ENCODE data around the gene FXYD5. TPM values are rescaled to one million over a fixed set of nuclear protein-coding genes. Genes with fewer than 3 reads are reported as not detected.
A peak's percentile ranks its signal among the peaks of the same experiment; 100 is the strongest.
"Not testable (repeated sequence)": the region's sequence is repeated elsewhere in the genome, so short reads cannot be mapped to it uniquely, and the experiment has no call there.

Gene FXYD5
- total RNA-seq, 1 donor from 2014 or later, result 92.9 TPM

DNA sequence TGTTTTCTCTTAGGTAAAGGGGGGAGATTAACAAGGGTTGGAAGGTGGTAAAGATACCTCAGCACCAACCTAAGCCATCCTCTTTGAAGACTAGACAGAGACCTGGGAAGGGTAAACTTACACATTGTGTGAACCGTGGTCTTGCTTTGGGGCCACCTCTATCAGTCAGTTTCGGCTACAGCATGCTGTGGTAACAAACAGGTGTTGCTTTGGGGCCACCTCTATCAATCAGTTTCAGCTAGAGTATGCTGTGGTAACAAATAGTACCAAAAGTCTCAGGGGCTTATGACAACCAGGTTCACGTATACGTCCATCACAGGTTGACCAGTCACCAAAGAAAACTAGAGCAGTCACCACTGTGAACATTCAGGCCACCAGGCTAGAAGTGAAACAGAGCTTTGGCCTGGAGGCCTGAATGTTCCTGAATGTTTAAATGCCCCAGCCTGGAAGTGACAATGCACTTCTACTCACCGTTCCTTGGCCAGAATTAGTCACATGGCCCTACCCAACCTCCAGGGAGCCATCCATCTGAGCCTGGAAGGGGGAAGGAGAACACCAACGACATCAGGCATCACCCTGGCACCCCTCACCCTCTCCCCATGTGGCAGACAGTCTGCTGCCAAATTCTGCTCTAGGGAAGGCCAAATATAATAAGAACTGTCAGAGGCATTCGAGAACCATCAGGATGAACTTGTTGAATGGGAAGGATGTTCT, 7.6 kb upstream of the FXYD5 start:
- DNase-seq (ENCODE audit: low spot score) (no peak), ATAC-seq (no peak)
- intact Hi-C loops (cut with DNase I), result loop anchor here (10.0 kb wide), 1 partner anchor 568 kb away; the partner anchor contains the start of gene KMT2B

DNA sequence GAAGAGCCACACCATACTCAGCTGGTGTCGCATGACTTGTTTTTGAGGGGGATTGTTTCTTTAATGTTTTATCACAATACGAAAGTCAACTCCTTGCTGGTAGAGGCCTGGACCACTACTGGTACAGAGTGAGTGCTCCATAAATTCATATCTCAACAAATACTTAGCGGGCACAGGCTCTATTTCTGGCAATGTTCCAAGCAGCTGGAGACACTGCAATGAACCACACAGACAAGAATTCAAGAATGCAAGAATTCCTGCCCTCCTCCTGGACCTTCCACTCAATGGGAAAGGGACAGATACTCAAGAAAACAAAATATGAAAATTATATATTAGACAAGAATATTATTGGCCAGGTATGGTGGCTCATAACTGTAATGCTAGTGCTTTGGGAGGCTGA, 5.1 kb upstream of the FXYD5 start:
- no peak for DNase-seq (ENCODE audit: low spot score)
- intact Hi-C loops (cut with DNase I), result loop anchor here (10.0 kb wide), 1 partner anchor 565 kb away; the partner anchor contains the start of gene KMT2B
- ATAC-seq, result no peak

- DNase-seq (ENCODE audit: low spot score), result no peak
- intact Hi-C loops (cut with DNase I), result no loop called here
- ATAC-seq, result no peak
These were observed 4.1 kb upstream of the FXYD5 start for GRCh38 chr19:35150445-35150844.

DNA sequence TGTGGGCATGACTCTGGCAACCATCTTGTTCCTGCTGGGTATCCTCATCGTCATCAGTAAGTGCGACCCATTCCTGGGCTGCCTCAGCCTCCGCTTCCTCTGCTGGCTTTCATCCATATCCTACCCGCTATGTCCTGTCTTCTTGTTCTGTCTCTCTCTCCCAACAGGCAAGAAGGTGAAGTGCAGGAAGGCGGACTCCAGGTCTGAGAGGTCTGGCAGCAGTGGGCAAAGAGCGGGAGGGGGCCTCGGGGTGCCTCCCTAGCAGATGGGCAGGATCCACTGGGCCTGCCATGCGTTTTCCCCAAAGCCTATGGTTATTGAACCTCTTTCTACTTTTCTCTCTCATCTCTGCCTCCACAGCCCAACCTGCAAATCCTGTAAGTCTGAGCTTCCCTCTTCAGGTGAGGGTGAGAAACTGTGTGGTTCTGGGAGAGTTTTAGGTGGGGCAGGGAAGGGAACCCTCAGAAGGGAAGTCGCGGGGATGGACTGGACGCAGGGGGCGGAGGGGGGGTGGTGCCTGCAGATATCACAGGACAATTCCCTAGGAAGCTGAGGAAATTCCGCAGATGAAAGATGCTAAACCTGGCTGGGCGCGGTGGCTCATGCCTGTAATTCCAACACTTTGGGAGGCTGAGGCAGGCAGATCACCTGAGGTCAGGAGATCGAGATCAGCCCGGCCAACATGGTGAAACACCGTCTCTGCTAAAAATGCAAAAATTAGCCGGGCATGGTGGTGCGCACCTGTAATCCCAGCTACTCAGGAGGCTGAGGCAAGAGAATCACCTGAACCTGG, 3.1 kb upstream of the FXYD5 start:
- intact Hi-C loops (cut with DNase I), result no loop called here
- DNase-seq (ENCODE audit: low spot score) (no peak), ATAC-seq (no peak)

- intact Hi-C loops (cut with DNase I); DNase-seq (ENCODE audit: low spot score); ATAC-seq: not testable (repeated sequence)
These were observed 1.4 kb upstream of the FXYD5 start for GRCh38 chr19:35153129-35153522.

- DNase-seq (ENCODE audit: low spot score) (no peak), ATAC-seq (peak; percentile 29)
- intact Hi-C loops (cut with DNase I), result no loop called here
These were observed 622 bp upstream of the FXYD5 start for GRCh38 chr19:35153701-35154524.

GRCh38 chr19:35155441-35155840, 906 bp downstream of the FXYD5 start:
- DNase-seq (ENCODE audit: low spot score), result no peak
- peak; percentile 27 for ATAC-seq
- intact Hi-C loops (cut with DNase I), result no loop called here

GRCh38 chr19:35155981-35156672, 1.6 kb downstream of the FXYD5 start:
- intact Hi-C loops (cut with DNase I), result no loop called here
- no peak for ATAC-seq

DNA sequence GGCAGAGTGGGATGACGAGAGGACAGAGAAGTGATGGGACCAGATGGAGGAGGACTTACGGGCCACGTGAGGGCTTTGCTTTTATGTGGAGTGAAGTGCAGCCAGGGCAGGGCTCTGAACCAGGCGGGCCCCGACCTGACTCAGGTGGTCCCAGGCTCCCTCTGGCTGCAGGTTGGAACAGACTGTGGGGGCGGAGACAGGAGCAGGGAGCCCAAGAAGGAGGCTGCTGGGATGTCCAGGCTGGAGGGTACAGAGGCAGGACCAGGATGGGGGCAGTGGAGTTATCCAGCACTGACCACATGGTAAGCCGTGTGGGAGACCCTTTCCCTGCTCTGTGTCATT, 2.1 kb downstream of the FXYD5 start:
- ATAC-seq (no peak), DNase-seq (ENCODE audit: low spot score) (no peak)
- intact Hi-C loops (cut with DNase I), result no loop called here

More at GRCh38 chr19:35155981-35156672, 1.6 kb downstream of the FXYD5 start:
- no peak for DNase-seq (ENCODE audit: low spot score)

- ATAC-seq (no peak), DNase-seq (ENCODE audit: low spot score) (no peak)
- intact Hi-C loops (cut with DNase I), result no loop called here
These were observed 2.9 kb downstream of the FXYD5 start for GRCh38 chr19:35157431-35157830.

DNA sequence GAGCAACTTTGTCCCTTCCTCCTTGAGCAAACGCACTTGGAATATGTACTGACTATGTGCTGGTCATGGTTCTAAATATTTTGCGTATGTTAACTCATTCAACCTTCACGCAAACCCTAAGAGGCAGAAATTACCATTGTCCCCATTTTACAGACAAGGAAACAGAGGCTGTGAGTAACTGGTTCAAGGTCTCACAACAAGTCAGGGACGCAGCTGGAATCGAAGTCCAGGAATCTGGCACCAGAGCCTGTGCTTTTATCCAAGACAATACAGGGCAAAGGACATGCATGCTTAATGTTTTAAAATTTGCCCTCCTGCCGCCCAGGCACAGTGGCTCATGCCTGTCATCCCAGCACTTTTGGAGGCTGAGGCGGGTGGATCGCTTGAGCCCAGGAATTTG, 5.1 kb downstream of the FXYD5 start:
- no peak for DNase-seq (ENCODE audit: low spot score)
- no peak for ATAC-seq
- intact Hi-C loops (cut with DNase I), result no loop called here

DNA sequence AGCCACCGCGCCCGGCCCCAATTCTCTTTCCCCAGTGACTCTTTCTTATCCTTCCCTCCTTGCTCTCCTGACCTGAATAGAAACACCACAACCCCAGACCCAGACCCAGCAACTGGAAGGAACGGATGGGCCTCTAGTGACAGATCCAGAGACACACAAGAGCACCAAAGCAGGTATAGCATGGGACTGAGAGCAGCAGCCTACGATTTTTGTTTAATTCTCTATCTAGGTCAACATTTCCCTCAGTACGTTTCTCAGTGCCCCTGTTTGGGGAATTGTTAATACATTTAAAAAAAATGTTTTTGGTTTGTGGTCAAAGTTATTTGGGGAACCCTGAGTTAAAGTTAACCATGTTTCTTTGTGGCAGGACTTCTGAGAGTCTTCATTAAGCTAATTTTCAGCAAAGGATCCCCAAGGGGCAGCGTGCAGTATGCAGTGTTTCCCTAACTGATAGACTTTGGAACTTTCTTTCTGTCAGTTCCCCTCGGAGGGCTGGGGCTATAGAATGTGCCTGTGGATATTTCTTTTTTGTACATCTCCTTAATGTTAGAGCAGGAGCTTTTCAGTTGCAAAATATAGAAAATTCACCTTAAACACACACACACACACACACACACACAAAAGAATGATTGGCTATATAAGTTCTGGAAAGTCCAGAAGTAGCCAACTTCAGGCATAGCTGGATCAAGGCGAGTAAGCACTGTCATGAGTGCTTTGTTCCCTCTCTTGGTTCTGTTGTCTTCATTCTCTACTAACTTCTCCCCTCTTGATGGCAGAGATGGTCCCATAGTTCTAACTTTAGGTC, 6.3 kb downstream of the FXYD5 start:
- no peak for DNase-seq (ENCODE audit: low spot score)
- no peak for ATAC-seq
- intact Hi-C loops (cut with DNase I), result no loop called here

- ATAC-seq (no peak), DNase-seq (ENCODE audit: low spot score) (no peak)
- intact Hi-C loops (cut with DNase I), result no loop called here
These were observed 6.9 kb downstream of the FXYD5 start for GRCh38 chr19:35161434-35161743.

DNA sequence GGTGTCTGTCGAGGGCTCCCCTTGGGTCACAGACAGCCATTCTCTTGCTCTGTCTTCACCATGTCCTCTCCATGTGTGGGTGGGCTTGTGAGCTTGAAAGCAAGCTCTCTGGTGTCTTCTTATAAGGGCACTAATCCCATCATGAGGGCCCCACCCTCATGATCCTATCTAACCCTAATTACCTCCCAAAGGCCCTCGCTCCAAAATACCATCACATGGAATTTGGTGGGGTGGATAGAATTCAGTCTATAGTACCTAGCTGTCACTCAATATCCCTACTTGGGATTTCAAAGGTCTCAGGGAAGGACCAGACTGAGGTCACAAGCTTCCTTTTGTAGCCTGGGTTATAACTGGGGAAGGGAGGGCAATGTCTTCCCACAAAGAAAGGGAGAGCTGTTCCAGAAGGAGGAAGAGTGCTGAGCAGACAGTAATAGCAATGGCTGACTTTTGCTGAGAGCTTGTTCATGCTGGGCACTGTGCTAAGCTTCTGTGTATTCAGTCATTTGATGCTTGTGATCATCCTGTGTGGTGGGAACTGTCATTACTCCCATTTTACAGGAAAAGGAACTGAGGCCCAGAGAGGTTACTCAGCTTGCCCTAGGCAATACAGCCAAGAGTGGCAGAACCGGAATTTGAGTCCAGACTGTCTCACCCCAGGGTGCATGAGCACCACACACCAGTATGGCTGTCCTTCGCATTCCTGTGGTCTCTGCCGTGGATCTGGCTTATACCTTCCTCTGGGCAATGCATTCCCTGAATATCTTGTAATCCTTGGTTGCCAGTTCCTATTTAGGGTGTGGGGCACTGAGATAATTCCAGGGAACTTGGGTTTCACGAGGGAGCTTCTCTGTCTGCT, 8.2 kb downstream of the FXYD5 start:
- intact Hi-C loops (cut with DNase I), result no loop called here
- ATAC-seq (no peak), DNase-seq (ENCODE audit: low spot score) (no peak)

DNA sequence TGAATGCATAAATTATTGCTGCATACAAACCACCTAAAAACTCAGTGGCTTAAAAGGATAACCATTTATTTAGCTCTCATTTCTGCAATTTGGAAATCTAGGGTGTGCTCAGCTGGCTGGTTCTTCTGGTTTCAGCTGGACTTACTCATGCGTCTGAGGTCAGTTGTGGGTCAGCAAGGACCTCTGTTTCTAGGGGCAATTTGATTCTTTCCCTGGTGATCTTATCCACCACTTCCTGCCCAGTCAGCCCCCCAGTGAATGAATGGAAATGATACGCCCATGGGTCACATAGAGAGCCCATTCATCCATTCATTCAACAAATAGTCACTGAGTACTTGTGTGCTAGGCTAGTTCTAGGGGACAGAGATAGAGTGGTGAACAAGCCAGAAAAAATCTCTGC, 9.9 kb downstream of the FXYD5 start:
- no peak for ATAC-seq
- DNase-seq (ENCODE audit: low spot score), result no peak
- intact Hi-C loops (cut with DNase I), result no loop called here

- ATAC-seq (no peak), DNase-seq (ENCODE audit: low spot score) (peak; percentile 25)
- intact Hi-C loops (cut with DNase I), result no loop called here
These were observed 10.9 kb downstream of the FXYD5 start for GRCh38 chr19:35165200-35166058.
